Stimulated activated CD4-positive, alpha-beta T cell treated with anti-CD3 and anti-CD28 coated beads, Interleukin-4, amount 100 ng/mL, for 48 hours (primary cell): ENCODE data around the gene BICD1.

Source experiments
- DNase-seq, 2 donors: peaks; one replicate each; pipeline ENCODE4 v3.0.0-alpha.2; 2020; ENCODE audit warnings: low read depth in 2 of 2

BICD1 gene

GRCh38 chr12:32344047-32344446 is 237.4 kb downstream of the BICD1 start:
- DNase-seq, result no peak

DNA sequence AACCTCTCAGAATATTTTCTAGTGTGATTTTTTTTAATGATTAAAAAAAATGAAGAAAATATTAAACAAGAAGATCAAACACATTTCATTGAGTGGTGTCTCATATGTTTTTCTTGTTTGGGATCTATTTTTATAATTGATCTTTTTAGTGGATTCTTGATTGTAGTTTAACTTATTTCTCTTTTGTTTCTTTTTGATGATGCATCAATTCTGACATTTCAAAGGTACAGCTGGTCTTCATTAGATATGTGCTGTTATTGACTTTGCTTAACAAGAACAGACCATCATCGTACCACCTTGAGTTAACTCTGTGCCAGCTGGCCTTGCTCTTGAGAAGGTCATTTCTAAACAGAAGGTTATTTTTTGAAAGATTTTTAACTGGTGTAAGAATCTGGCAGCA is 246.9 kb downstream of the BICD1 start:
- no peak for DNase-seq

DNA sequence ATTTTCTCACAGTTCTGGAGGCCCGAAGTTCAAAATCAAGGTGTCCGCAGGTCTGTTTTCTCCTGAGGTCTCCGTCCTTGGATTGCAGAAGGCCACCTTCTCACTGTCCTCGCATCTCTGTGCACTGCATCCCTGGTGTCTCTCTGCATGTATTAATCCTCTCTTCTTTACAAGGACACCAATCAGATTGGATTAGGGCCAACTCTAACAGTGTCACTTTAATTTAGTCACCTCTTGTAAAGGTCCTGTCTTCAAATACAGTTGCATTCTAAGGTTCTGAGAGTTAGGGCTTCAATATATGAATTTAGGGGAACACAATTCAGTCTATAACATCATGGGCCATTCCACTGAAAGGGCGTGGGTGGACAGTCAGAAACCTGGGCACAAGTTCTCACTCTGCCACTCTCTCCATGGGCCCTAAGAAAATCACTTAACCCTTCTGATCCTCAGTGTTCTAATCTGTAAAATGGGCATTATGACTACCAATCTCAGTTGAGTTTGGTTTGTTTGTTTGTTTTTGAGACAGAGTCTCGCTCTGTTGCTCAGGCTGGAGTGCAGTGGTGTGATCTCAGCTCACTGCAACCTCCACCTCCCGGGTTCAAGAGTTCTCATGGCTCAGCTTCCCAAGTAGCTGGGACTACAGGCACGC is 251.1 kb downstream of the BICD1 start:
- no peak for DNase-seq

- no peak for DNase-seq
Observed at GRCh38 chr12:32360956-32361355, 254.3 kb downstream of the BICD1 start.

DNA sequence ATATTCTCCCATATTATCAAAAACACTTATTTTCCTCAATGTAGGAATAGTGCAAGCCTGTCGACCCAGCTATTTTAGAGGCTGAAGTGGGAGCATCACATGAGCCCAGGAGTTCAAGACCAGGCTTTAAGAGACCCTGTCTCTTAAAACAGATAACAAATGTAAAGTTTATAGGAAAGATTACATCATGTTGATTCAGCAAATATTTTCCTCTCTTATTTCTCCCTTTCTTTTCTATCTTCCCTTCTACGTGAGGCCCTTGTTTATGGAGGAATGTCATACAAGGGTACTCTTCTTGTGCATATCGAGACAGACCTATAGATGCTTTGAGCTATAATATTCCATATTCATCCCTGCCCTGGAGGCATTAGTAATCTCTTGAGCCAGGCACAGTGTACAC is 256.2 kb downstream of the BICD1 start:
- no peak for DNase-seq

DNA sequence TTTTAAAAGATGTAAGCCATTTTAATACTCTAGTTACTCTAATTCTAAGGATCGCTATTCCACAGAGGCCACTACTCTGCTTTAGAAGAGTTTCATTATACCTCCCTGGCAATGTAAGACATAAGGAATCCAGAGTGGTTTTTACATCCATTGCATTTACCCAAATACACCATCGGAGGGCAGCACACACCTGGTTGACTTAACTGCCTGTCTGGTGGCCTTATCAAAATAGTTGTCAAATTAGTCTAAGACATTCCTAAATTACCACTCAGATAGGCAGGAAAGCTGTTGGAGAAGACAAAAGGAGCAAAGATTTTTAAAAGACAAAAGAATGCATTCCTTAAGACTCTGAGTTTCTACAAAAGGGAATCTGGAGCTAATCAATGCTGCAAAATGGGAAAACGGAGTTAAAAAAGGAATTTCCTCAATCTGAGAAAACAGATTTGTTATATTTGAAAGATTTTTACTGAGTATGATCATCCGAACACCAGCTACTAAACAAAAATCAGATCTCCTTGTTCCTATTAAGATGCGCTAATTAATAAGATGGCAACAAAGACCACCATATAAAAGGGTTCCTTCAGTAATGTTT is 258.9 kb downstream of the BICD1 start:
- peak in 1 of 2 donors; percentile 12 for DNase-seq

- no peak for DNase-seq
Observed at GRCh38 chr12:32366714-32367113, 260.1 kb downstream of the BICD1 start.

GRCh38 chr12:32367381-32367780 is 260.7 kb downstream of the BICD1 start:
- DNase-seq, result no peak

DNA sequence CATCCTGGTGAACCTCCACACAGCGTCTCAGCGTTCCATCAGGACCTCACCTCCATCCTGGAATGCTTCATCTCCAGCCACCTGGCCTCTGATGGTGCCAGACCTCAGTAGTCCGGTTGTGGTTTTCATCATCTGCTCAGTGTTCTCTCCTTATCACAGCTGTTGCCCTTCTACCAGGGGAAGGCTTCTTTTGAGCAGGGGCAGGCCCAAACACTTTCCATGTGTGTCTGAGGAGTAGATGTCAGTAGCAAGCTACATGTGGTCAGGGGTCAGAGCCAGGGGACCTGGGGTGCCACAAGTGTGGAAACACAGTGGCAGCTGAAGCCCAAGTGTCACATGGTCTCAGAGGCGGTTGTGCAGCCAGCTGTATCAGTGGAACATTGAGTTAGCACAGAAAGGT is 262.6 kb downstream of the BICD1 start:
- no peak for DNase-seq

GRCh38 chr12:32377344-32378055 is 270.9 kb downstream of the BICD1 start:
- no peak for DNase-seq

GRCh38 chr12:32379213-32379612 is 272.6 kb downstream of the BICD1 start:
- DNase-seq, result no peak

DNA sequence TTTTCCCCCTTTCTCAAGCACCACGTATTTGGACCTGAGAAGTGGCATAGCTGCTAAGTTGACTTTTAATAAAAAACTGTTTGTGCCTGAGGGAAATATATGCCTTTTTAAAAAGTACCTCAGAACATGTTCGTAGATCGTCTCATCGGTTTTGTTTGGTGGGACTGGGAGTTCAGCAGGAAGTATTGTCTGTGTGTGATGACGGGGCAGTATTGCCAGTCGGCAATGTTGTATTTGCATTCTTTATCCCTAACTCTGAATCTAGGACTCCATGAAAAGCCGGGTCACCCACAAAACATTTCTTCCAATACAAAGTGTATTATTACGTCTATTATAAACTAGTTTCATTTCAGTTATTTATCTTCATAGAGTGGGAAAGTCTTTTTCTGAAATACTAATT is 273.0 kb downstream of the BICD1 start:
- no peak for DNase-seq

- no peak for DNase-seq
Observed at GRCh38 chr12:32382226-32382625, 275.6 kb downstream of the BICD1 start.

GRCh38 chr12:32390572-32391219 is 284.0 kb downstream of the BICD1 start:
- DNase-seq, result peak in 1 of 2 donors; percentile 7

GRCh38 chr12:32395026-32395425 is 288.4 kb downstream of the BICD1 start:
- DNase-seq, result no peak

- no peak for DNase-seq
Observed at GRCh38 chr12:32397696-32398095, 291.0 kb downstream of the BICD1 start.

DNA sequence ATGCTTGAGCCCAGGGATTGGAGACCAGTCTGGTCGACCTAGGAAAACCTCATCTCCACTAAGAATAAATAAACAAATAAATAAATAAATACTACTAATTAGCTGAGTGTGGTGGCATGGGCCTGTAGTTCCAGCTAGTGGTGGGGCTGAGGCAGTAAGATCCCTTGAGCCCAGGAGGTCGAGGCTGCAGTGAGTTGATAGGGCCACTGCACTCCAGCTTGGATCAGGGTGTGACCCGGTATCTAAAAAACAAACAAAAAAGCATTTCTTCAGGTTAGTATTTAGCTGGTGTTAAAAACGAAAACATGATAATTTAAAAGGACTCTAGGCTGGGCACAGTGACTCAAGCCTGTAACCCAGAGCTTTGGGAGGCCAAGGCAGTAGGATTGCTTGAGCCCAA is 291.5 kb downstream of the BICD1 start:
- no peak for DNase-seq

- DNase-seq, result no peak
Observed at GRCh38 chr12:32398816-32399369, 292.2 kb downstream of the BICD1 start.

DNA sequence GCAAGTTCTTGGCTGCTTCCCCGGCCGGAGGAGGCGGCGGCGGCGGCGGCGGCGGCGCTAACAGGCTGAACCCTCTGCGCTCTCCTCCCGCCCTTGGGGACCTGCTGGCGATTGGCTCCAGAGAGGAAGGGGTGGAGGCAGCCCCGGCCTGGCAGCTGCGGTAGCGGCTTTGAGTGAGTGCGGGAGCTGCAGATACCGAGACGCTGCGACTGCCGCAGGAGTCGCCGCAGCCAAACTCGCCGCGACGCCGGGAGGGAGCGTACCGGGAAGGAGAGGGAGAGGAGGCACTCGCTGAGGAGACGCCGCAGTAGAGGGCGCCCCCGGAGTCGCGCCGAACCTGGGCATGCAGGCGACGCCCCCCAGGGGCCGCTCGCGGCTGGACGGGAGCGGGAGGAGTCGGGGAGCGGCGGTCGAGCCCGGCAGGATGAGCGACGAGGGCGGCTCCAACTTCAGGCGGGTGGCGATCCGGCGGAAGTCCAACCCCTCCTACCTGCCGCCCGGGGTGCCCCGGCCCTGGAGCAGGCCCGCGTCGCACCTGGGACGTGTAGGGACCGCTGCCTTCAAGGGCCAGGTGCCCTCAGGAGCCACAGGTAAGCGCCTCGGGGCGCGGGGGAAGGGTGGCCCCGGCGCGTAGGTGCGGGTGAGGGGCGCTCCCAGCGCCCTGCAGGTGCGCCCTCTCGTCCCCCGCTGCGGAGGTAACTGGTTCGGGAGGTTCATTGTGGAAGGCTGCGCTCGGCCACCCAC is 292.9 kb downstream of the BICD1 start, which contains the start of gene FGD4:
TSS of gene FGD4 (plus strand) at position 189 of the 744 bp plus-strand sequence.
- DNase-seq, result peak; percentile 39 to 53

GRCh38 chr12:32400114-32400672 is 293.5 kb downstream of the BICD1 start:
- no peak for DNase-seq

DNA sequence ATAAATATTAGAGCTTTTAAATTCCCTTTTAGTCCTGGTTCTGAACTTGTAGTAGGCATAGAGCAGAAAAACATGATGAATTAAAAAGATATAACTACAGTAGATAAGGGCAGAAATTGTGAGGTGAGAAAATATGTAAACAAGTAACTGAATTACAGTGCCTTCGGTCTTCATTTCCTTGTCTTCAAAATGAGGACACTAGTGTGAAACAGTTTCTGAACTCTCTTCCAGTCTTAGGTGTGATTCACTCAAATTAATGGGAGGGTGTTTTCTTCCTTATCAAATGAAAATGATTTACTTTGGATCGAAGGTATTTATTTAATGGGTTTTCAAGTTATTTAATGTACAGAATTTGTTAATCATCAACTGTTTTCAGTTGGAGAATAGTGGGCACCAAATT is 294.2 kb downstream of the BICD1 start:
- DNase-seq, result no peak
